GM21528 (cell line): ENCODE results near the gene EIF3K.
"Not testable (repeated sequence)": the region's sequence is repeated elsewhere in the genome, so short reads cannot be mapped to it uniquely, and the experiment has no call there.

Experiments used
- ATAC-seq: cut with Tn5 transposase; IDR thresholded peaks from one replicate; pipeline ENCODE4 v1.9.1; 2021; ENCODE audit warnings: mild to moderate bottlenecking, moderate library complexity; ENCODE audit not compliant: unreplicated experiment, low FRiP score

EIF3K gene

DNA sequence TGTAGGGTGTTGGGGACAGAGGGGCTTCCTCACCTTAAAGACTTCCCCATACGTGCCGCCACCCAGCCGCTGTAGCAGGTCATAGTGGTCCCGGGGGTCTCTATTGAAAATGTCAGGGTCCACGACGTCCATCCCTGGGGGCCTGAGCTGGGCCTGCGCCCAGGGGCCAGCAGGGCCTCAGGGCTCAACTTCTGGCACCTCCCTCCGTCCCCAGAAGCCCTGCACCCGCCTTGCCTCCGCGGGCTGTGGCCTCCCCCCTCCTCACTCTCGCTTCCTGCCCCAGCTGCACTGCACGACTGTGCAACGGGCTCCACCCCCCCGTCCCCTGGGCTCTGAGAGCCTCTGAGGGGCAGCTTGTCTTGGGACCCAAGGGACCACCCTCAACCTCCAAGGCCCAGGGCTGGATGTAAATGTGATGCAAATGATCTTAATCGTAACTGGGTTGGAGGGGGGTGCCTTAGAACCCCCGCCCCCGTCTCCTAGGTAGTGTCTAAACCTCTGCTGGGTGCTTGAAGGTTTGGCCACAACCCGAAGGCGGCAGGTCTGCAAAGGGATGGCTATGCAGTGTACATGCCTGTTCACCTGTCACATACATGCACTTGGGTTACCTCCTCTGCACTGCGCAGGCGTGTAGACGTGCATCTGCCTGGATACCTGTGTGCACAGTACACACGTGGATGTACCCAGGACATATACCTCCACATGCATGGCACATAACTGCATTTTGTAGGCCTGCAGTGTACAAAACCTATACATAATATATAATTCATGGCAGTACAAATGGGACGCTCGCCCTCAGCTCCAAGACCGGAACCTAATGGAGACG lies 1.0 kb upstream of the EIF3K start, which contains the start of gene MAP4K1:
MAP4K1 (minus strand) TSS at position 190 of the 826 bp plus-strand sequence; CDS start at position 132, 58 bp downstream.
- ATAC-seq: peak; percentile 44

DNA sequence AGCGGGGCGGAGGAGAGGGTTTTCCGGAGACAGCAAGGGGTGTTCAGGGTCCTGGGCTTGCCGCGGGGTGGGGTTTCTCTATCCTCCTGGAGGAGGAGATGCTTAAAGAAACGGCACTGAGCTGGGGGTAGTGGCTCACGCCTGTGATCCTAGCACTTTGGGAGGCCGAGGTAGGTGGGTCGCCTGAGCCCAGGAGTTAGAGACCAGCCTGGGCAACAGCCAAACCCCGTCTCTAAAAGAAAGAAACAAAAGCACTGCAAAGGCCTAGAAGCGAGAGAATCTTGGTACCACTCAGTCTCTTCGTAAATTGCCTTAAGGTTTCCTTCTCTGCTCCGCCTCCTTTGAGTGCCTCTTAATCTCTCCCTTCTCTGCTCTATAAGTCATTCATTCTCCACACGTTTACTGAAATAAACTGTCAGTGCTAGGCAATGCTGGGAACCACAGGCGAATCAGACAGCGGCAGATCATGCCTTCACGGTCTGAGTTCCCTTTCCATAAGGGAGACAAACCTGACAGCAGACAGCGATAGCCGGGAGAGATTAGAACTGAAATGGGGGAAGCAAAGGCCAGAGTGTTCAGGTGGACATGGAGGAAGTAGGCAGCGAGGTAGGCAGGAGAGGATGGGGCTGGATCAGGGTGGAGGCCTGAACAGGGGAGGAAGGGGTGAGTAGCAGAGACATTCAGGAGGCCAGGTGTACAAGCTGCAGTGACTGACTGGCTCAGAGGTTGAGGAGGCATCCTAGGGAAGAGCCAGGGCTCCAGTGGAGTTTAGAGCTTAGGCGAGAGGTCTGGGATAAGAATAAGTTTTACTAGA lies 580 bp downstream of the EIF3K start:
- no peak for ATAC-seq

DNA sequence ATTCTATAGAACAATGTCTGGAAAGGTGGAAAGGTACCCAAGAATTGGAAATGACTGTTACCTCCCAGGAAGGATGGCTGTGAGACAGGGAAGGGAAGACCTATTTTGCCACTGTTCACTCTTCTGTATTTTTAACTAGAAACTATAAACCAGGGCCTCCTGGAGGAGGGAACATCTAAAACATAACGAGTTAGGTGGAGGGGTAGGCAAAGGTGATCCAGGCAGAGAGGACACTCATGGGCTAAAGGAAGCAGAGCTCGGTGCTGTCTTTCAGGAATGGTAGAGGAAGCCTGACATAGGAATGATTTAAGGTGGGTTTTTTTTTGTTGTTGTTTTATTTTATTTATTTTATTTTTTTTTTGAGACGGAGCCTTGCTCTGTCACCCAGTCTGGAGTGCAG lies 5.8 kb downstream of the EIF3K start:
- no peak for ATAC-seq

DNA sequence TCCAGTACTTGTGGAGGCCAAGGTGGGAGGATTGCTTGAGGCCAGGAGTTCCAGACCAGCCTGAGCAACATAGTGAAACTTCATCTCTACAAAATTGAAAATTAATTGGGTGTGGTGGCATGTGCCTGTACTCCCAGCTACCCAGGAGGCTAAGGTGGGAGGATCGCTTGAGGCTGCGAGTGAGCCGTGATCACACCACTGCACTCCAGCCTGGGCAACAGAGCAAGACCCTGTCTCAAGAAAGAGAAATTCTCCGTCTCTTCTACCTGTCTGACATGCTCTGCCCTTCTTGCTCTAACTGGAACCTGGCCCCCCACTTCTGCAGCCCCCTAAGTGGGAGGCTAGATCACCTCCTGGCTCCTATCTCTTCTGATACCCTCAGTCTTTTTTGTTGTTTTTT lies 7.4 kb downstream of the EIF3K start:
- ATAC-seq: no peak

DNA sequence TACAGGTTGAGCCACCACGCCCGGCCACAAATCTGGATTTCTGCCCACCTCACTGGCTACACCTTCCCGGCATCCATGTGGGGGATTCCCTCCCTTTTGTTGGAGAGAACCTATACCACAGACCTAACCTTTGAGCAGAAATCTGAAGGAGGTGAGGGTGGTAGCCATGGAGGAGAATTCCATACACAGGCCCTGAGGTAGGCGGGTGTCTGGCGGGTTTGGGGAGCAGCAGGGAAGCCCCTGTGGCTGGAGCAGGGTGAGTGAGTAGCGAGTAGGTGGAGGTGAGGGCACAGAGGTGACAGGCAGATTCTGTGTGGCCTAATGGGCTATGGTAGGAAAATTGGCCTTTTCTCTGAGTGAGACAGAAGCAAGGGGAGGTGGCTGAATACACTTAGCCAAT lies 10.6 kb downstream of the EIF3K start:
- no peak for ATAC-seq

DNA sequence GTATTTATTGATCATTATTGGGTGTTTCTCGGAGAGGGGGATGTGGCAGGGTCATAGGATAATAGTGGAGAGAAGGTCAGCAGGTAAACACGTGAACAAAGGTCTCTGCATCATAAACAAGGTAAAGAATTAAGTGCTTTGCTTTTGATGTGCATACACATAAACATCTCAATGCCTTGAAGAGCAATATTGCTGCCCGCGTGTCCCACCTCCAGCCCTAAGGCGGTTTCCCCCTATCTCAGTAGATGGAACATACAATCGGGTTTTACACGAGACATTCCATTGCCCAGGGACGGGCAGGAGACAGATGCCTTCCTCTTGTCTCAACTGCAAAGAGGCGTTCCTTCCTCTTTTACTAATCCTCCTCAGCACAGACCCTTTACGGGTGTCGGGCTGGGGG lies 12.3 kb downstream of the EIF3K start:
- not testable (repeated sequence) for ATAC-seq

DNA sequence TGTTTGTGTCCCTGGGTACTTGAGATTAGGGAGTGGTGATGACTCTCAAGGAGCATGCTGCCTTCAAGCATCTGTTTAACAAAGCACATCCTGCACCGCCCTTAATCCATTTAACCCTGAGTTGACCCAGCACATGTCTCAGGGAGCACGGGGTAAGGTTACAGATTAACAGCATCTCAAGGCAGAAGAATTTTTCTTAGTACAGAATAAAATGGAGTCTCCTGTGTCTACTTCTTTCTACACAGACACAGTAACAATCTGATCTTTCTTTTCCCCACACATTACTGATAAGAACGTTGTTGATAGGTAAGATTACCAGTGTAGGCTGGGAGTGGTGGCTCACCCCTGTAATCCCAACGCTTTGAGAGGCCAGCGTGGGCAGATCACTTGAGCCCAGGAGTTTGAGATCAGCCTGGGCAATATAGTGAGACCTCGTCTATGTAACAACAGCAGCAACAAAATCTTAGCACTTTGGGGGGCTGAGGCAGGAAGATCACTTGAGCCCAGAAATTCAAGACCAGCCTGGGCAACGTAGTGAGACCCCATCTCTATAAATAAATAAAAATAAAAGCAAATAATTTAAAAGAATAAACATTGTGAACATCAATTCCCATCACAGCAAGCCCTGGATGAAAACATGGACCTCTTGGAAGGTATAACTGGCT lies 13.0 kb downstream of the EIF3K start:
- ATAC-seq: not testable (repeated sequence)

DNA sequence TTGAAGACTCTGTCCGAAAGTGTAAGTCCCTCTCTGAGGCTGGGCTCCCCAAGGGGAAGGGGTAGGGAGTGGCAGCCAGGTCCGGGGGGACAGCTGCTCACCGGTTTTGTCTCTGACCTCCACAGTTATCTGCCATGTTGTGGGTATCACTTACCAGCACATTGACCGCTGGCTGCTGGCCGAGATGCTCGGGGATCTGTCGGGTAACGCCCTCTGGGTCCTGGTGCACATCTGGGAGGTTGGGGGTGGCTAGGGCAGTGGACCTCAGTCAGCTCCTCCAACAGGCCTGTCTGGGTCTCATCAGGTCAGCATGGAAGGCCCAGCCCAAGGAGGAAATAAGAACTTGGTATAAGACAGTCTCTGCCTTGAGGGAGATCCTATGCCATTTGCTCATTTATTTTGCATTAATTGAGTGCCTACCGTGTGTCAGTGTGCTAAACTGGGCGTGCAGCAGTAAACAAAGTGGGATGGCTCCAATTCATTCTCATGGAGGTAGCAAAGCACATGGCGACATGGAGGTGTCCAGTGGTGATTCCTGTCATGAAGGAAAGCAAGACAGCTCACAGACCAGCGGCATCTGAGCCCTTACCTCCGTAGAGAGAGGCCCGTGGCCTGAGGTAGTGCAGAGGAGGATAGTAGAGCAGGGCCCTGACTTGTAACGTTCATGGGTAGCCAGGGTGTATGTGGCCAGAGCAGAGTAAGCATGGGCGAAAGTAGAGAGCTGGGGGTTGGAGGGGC lies 13.7 kb downstream of the EIF3K start:
- no peak for ATAC-seq

DNA sequence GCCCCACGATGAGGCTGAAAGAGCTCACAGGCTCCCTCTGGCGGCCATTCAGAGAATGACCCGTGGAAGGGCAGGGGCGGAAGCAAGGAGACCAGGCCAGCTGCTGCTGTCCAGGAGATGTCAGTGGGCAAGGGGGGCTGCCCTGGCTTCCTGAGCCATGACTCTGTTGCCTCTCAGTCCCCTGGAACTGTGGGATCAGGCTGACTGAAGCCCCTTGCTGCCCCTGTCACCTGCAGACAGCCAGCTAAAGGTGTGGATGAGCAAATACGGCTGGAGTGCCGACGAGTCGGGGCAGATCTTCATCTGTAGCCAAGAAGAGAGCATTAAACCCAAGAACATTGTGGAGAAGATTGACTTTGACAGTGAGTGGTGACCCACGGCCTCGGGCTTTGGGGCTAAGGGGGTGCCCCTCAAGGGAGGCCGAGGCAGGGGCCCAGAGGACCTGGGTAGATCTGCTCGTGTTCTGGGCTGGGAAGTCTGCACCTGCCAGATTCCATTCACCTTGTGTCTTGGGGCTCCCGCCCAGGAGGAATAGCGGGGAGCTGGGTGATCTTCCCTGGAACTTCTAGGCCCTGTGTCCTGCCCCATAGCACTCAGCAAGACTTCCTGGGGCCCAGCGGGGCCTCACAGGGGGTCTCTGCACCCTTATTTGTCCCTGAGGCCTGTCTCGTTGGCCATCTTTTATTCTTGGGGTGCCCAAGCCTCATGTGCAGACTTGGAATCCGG lies 15.9 kb downstream of the EIF3K start:
- no peak for ATAC-seq

DNA sequence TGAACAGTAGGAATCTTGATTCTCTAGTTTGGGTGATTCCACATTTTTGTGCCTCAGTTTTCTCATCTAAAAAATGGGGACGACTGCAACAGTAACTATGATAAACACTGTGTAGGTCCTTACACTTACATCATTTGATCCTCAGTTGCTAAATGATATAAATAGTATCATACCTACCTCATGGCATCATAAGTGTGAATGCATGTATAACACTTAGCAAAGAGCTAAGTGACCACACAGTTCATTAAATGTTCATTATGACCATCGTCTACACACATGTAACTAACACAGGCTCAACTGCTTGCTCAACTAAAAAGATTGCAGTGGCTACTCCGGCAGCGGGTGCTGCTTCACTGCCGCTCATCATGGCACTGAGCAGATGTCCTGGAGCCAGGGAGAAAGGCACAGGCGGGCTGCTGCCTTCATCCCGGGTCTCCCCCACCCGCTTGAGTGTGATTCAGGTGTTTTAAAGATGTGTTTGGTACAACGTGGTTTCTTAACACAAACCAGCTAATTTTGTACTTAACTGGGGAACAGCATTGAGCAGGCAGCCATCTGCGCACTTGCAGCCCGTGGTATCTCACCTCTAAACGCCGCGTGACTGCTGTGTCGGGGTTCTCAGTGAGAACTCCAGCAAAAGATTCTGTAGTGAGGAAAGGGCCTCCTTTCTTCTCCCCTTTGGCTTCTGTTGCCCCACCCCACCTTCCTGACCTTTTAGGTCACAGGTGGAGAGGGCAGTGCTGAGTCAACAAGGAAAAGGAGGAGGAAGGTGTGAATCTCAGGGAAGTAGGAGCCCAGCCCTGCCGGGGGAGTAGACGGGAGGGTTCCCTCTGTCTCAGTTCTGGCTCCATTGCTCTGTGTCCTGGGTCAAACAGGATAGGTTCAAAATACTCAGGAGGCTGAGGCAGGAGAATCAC lies 16.8 kb downstream of the EIF3K start:
- no peak for ATAC-seq

DNA sequence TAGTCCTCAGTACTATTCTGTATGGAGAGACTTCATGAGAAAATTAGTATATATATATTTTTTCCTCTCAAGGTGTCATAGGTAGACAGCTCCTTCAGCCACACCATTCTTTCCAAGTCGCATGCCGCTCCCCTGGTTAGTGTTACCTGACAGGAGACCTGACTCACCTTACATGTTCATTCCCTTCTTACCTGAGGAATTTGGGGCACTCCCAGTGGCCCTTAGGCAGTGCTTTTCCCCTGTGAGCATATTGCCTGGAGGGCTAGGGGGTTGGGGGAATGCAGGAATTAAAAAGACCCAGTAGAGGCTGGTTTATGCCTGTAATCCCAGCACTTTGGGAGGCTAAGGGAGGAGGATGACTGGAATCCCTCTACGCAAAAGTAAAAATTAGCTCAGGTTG lies 19.5 kb downstream of the EIF3K start:
- ATAC-seq: no peak

DNA sequence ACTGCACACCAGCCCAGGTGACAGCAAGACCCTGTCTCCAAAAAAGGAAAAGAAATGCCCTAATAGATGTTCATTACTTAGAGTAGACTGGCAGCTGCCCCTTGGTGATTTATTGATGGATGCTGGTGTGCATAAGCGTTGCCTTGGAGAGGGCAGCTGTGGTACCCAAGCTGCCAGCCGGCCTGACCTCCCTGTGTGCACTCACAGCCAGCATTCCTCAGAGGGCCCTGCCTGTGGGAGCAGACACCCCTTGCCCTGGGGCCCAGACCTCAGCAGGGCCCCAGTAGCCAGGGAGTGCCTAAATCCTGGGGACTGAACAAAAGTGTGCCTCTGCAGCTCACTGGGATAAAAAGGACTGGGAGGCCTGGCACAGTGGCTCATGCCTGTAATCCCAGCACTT lies 20.7 kb downstream of the EIF3K start:
- ATAC-seq: no peak

DNA sequence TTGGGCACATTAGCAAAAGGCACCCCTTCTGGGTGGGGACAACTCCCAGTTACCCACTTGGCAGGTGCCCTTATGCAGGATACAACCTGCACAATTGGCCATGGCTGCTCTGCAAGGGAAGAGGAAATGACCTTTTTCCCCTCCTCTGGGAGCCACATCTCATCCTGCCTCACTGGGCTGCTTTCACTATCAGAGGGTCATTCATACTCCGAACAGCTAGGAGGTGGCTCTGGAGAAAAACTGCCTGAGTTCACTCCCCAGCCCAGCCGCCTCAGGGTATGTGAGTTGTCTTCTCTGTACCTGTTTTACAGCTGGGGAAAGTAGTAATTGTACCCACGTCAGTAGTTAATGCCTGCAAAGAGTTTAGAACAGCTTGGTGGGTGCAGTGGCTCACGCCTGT lies 21.4 kb downstream of the EIF3K start:
- no peak for ATAC-seq

DNA sequence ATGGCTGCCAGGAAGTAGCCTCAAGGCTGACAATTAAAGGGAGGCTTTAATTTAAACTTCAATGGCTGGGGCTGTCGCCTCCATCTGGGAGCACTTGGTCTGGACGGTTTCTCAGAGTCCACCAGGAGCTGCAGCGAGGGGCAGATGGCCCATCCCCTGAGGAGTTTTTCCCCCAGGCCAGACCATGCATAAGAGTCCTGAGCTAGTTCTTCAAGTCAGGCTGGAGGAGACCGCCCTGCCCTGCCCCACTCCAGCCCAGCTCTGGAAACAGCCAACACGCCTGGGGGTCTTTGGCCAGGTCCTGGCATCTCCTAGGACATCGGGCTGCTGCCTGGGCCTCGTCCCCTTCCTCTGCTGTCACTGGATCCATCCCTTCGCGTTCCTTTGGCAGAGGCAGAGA lies 23.2 kb downstream of the EIF3K start:
- ATAC-seq: no peak

DNA sequence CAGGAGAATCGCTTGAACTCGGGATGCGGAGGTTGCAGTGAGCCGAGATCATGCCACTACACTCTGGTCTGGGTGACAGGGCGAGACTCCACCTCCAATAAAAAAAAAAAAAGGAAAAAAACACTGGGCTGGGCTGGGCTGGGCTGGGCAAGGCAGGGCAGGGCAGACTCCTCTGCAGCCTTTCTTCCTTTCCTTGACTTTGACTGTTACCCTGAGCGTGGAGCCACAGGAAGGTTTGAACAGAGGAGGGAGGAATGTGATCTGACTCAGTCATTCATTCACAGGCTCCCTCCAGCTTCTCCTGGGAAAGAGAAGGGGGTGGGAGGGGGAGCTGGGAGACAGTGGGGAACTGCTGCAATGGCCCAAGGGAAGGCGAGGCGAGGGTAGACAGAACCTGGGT lies 25.7 kb downstream of the EIF3K start:
- ATAC-seq: no peak

DNA sequence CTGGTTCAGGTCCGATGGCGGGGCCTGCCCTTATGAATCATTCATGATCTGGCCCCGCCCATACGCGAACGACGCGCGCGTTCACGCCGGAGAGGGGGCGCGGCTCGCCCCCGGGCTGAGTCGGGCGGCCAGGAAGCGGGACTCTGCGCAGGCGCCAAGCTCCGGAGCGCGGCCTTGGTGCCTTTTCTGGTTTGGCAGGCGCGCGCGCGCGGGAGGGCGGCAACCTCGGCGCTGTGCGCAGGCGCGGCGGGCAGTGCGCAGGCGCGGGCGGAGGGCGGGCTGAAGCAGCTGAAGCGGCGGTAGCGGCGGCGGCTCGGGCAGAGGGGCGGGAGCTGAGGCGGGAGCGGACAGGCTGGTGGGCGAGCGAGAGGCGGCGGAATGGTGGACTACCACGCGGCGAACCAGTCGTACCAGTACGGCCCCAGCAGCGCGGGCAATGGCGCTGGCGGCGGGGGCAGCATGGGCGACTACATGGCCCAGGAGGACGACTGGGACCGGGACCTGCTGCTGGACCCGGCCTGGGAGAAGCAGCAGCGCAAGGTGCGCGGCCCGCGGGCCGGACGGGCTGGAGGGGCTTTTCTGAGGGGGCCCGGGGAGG lies 28.5 kb downstream of the EIF3K start, which contains the start of gene ACTN4:
ACTN4 (plus strand) TSS at position 282 of the 598 bp plus-strand sequence; CDS start at position 379, 97 bp downstream.
- ATAC-seq: peak; percentile 81

DNA sequence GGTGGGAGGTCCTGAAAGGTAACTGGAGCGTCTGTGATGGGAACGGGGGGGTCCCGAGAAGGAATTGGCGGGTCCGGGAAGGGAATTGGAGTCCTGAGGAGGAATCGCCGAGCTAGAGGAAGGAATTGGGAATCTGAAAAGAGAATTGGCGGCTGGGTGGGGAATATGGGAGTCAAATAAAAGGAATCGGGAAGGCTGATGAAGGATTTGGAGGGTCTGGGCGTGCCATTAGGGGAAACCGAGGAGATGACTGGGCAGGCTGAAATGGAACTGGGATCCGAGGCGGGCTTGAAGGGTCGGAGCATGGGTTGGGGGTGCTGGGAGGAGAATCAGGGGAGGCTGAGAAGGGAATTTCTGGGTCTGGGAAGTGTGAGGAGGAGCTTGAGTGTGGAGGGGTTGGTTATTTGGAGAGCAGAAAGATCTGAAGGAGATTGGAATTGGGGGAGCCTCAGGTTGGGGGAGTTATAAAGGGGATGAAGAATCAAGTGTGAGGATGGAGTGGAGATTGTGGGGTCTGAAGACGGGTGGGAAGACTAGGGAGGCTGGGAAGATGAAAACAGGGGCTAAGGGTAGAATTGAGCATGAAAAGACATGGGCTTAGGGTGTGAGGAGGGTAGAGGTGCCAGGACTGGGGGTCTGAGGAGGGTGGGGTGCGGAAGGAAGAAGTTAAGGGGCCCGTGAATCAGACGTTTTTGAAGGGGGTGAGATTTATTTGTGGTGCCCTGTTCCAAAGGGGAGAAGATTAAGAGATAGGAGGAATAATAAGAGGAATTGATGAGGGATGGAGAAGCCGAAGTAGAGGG lies 29.2 kb downstream of the EIF3K start:
- no peak for ATAC-seq
